HG02642 (cell line): ENCODE measurements around the gene ZBTB40.

ENCODE experiments used
- ATAC-seq: cut with Tn5 transposase; IDR thresholded peaks from one replicate; pipeline ENCODE4 v1.9.1; 2021; ENCODE audit warnings: mild to moderate bottlenecking; ENCODE audit not compliant: unreplicated experiment, poor library complexity

The ZBTB40 gene

DNA sequence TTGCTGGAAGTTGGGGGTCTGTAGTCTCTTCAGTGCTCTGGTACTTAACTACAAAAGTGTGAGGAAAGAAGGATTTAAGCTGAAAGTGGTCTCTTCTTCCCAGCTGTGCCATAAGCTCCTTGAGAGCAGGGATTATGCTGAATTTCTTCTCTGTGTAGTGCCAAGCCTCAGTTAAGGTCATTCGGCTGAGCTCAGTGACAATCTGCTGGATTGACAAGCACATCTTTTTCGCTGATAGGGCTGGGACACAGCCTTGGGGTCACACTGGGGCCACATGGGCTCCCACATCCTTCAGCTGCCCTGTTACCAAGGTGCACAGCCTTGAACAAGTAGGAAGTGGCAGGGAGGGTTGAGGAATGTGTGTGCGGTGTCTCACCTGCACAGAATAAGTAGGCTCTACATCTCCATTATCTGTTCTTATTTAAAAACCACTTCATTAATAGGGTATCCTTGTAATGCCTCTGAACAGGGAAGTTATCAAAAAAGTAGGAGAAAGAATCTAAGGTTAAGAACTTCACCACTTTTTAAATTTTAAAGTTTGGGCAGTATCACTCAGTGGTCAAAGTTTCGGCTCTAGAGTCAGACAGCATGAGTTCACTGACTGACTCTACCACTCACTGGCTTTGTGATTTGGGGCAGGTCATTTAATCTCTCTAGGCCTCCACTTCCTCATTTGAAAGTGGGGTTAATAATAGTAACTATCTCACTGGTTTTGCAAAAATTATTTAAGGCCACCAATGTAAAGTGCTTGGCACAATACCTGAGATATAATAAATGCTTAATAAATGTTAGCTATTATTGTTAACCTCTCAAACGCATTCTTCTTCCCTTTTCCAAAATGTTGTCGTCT lies 10.3 kb downstream of the ZBTB40 start:
- no peak for ATAC-seq

DNA sequence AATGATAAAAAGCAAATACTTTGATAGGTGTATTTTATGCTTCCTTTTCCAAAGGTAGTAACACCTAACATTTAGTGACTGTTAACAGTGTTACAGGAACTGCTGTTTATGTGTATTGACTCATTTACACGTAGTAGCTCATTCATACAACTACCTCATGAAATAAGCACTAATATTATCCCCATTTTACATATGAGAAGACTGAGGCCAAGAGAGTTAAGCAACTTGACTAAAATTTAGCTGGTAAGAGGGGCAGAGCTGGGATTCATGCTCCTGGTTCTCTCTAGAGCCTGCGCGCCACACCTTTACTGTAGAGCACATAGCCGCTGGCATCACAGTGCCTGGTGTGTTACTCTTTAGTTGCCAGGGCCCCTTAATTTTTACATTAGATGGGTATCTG lies 11.3 kb downstream of the ZBTB40 start:
- no peak for ATAC-seq

DNA sequence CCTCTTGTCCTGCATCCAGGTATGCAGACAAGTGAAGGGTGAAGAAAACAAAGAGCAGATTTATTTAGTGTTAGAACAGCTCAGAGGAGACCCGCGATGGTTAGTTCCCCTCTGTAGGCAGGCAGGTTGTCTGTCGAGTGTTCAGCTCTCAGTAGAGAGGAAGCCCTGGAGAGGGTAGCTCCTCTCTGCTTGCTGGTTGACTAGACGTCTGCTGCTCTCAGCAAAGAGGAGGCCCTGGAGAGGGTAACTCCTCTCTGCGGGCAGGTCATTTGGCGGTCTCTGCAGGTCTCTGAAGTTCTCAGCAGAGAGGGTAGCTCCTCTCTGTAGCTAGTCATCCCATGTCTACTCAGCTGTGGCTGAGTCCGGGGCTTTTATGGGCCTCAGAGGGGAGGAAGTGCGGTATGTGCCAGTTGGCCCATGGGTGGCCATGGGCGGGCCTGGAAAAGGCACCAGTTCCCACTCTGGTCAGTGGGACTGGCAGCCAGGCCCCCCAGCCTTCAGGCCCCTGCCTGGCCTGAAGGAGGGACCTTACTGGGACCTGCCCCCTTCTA lies 13.4 kb downstream of the ZBTB40 start:
- ATAC-seq = no peak

DNA sequence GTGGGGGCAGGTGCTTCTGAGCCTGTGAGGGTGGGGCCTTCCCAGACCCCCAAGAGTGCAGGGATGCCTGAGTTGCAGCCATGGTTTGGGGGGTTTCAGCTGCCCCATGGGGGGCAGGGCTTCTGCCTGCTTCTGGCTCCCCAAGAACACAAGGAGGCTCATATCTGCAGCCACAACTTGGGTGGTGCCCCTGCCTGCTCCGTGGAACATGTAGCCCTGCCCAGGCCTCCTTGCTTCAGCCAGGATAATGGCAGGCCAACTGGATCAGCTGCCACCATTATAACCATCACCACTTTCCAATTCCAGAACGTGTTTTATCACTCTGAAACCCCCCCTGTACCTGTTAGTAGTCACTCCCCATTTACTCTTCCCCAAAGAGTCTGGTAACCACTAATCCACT lies 14.0 kb downstream of the ZBTB40 start:
- no peak for ATAC-seq

DNA sequence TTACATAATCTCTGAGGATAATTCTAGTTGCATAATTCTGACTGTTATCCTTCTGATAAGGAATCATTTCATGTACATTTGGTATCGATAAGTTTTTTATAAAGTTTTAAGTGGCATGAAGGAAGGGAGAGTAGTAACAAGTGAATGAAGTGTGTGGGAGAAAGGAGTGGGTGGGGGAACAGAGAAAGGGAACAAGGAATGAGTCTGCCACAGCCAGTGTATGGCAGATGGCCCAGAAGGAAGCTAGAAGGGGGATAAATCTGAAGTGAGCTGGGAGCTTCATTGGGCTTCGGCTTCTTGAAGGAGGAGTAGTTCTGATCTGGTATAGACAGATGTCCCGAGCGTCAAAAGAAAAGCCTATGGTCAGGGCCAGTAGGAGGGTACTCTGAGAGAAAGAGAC lies 18.6 kb downstream of the ZBTB40 start:
- no peak for ATAC-seq

DNA sequence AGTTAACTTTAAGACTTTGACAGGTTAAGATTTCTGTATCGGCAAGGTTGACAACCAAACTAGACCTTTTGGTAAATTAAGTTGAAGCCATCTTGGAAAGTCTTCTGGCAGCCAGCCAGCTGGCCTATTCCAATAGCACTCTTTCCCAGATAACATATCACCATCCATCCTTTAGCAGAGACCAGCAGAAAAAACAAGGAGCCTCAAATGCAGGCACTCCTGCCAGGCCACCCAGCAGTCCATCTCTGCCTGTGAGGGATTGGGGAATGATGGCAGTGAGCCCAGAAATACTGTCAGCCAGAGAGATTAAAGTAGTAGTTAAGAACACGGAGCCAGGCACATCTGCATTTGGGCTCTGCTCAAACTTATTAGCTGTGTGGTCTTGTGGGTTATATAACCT lies 19.4 kb downstream of the ZBTB40 start:
- ATAC-seq = no peak

DNA sequence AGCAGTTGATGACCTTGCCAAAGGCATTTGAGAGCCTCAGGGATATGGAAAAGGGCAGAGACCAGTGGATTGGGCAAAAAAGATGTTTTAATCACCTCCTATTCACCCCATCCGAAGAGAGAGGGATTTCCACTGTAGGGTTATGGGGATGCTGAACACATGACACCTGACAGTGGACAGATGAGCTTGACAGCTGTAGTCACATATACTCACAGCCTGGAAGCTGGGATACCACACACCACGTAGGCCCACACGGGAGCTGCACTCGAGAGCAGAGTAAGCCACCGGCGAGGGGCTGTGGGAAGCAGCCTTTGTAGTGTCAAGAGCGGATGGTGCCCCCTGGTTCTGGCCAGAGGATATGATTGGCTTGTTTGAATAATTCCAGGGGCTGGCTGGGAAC lies 20.0 kb downstream of the ZBTB40 start:
- ATAC-seq = no peak

DNA sequence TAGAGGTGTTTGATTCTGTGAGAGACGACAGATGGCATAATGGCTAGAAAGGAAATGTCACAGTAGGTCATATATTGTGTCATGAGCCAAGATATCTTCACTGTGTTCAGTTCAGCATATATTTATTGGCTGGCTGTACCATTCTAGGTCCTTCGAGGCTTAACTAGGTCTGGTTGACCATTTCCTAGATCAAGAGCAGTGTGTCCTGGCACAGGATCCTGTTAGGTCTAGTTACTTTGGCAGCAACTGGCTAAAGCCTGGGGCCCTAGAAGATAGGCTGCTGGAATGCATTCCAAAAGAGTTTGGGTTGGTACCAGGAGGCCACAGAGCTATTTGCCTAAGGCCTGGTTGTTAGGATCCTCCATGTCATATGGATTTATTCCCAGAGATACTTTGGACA lies 20.9 kb downstream of the ZBTB40 start:
- no peak for ATAC-seq

DNA sequence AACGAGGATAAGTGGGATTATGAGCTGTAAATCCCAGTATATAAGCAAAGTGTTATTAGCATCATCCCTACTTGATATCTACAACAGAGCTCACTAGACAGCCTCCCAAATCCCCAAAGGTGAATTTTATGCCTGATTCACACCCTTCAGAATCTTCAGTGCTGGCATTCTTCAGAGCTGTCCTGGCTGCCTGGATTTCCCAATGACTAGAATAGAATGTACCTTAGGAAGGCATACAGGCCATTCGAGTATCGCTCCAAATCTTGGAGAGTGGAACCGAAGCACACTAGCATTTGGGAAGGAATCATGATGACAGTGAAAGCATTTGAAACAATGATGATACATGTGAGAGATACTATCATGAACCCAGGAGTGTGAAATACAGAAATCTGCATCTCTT lies 22.3 kb downstream of the ZBTB40 start:
- no peak for ATAC-seq

DNA sequence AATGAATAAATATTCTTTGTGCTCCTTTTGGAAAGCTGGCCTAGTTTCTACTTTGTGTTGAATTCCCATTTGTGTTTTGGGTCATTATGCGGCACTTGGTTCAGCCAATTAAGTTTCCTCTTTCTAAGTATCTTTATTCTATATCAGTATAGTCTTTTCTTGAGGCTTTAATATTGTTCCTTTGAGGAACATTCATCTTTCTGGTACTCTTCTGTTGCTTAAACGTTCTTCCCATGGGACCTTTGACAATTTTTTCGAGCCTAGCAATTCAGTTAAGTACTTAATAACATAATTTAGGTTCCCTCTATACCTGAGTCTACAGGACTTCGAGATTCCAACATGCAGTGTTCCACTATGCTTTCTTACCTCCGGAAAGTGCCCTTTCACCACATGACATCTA lies 24.9 kb downstream of the ZBTB40 start:
- ATAC-seq = no peak

DNA sequence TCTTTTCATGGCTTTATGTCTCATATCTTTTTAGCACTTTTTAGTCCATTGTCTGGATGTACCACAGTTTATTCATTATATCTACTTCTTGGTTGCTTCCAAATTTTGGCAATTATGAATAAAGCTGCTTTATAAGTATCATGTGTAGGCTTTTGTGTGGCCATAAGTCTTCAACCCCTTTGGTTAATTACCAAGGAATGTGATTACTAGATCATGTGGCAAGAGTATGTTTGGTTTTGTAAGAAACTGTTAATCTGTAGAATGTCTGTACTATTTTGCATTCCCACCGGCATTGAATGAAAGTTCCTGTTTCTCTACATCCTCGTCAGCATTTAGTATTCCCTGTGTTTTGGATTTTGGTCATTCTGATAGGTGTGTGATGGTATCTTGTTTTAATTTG lies 31.5 kb downstream of the ZBTB40 start:
- no peak for ATAC-seq

DNA sequence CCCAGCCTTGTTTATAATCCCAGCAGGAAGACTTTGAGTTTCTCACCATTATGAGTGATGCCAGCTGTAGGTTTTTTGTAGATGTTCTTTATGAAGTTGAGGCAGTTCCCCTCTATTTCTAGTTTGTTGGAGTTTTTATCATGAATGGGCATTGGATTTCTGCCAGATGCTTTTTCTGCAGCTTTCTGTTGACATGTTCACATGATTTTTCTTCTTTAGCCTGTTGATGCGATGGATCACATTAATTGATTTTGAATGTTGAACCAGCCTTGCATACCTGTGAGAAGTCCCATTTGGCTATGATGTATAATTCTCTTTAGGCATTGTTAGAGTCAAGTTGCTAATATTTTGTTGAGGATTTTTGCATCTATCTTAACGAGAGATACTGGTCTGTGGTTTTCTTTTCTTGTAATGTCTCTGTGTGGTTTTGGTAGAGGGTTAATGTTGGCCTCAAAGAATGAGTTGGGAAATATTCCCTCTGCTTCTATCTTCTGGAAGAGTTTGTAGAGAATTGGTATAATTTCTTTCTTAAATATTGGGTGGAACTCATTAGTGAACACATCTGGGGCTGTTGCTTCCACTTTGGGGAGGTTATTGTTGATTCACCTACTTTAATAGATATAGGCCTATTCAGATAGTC lies 33.2 kb downstream of the ZBTB40 start:
- ATAC-seq = no peak

DNA sequence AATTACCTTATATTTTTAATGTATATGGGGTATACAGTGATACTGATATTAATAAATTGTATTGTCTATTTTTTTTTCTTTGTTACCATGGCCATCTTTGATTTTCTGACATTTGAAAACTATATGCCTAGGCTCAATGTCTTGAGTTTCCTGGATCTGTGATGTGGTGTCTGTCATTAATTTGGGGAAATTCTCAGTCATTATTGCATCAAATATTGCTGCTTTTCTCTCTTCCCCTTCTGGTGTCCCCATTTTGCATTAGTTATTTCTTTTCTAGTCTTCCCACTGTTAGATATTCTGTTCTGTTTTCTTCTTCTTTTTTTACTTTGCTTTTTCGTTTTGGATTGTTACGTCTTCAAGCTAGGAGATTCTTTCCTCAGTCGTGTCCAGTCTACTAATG lies 33.8 kb downstream of the ZBTB40 start:
- no peak for ATAC-seq

DNA sequence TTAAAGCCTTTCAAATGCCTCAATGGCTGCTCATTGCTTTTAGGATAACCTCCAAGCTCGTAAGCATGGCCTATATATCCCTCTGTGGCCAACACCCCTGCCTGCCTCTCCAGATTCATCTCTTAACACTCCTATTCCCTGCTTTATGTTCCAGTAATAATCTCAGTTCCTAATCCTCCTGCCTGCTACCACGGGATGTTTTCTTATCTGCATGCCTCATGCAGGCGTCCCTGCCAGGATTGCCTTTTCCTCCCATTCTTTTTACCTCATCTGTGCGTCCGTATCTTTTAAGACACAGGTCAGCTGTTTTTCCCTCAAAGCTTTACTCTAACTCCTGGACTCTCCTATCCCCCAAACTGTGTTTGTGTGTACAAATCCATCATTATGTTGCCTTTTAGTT lies 36.1 kb downstream of the ZBTB40 start:
- ATAC-seq = no peak

DNA sequence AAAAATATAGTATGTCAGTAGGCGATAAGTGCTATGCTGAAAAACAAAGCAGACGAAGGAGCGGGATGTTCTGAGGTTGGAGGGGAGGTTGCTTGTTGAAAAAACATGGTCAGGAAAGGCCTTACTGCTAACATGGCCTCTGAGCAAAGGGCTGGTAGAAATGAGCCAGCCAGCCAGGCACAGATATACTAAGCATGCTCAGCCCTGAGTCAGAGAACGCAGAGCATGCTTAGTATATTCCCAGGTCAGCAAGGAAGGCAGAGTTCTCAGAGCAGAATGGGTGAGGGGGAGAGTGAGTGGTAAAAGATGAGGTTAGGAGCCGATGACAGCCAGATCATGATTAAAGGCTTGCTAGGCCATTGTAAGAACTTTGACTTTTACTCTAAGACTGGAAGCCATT lies 36.7 kb downstream of the ZBTB40 start:
- no peak for ATAC-seq

DNA sequence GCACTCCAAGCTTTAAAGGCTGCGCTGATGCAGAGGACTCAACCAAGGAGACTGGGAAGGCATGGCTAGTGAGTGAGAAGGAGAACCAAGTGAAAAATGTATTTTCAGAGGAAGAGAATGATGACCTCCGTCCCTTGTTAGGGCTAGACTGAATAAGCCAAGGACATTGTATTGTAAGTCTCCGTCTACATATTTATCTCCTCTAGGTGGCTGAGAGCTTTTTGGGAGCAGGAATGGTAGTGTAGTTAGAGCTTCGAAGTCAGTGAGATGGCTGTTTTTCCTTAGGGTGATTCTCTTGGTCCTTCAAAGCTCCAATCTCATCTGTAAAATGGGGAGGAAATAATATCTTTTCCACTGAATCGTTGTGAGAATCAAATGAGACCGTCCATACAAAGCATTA lies 37.6 kb downstream of the ZBTB40 start:
- ATAC-seq = no peak

DNA sequence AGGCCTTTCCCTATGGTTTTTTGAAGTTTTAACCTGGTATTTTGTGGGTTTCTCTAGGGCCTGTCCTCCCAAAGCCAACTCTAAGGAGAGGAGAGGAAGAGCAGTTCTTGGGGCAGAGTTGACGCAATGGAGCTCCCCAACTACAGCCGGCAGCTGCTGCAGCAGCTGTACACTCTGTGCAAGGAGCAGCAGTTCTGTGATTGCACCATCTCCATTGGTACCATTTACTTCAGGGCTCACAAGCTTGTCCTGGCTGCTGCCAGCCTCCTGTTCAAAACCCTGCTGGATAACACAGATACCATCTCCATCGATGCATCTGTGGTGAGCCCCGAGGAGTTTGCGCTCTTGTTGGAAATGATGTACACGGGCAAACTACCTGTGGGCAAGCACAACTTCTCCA lies 38.2 kb downstream of the ZBTB40 start:
- no peak for ATAC-seq

DNA sequence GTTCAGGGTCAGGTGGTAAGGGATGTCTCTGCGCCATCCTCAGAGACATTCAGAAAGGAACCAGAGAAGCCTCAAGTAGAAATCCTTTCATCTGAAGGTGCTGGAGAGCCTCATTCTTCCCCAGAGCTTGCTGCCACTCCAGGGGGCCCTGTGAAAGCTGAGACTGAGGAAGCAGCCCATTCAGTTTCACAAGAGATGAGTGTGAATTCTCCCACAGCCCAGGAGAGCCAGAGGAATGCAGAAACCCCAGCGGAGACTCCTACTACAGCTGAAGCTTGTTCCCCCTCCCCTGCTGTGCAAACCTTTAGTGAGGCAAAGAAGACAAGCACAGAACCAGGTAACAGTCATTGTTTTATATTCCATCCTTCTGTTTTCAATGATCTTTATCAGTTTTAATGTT lies 38.7 kb downstream of the ZBTB40 start:
- no peak for ATAC-seq

DNA sequence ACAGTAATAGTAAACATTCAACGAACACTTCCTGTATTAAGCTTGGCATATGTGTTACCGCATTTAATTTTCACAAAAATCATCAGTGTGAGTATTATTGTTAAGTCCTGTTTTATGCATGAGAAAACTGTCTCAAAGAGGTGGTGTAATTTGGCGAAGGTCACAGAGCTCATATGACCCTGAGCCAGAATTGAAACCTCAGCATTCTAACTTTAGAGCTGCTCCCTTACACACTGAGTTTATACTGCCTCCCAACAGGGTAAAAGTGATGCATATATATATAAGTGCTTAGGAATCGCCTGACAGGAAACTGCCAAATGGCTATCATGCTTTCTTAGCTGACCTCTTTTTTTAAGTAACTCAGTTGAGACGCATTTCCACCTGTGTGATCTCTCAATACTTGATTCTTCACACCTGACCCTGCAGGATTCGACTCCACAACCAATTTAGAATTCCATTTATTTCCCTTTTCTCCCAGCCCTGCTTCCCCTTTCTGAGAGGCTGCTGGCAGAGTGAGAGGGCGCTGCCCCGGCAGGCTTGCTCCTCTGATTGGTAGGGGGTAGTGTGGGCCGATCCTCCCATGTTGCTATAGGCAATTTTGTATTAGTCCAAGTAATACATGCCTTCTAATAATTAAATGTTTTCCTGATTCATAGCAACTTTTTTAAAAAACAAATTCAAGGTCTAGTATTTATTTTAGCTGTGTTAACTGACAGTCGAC lies 40.5 kb downstream of the ZBTB40 start:
- no peak for ATAC-seq

DNA sequence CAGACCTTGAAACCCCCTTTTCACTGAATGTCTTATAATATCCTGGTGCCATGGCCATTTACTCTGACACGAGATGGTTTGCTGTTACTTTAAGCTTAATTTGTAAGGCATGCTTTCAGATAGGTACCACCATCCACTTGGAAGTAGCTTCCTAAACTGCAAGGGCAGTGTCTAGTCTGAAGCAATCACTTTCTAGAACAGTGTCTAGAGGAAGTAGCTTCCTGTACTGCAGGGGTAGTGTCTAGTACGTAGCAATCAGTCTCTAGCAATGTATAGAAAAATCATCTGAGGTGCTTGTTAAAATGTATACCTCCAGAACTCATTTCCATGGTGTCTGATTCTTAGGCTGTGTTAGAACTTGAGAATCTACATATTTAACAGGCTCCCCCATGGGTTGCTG lies 42.5 kb downstream of the ZBTB40 start:
- ATAC-seq = no peak

DNA sequence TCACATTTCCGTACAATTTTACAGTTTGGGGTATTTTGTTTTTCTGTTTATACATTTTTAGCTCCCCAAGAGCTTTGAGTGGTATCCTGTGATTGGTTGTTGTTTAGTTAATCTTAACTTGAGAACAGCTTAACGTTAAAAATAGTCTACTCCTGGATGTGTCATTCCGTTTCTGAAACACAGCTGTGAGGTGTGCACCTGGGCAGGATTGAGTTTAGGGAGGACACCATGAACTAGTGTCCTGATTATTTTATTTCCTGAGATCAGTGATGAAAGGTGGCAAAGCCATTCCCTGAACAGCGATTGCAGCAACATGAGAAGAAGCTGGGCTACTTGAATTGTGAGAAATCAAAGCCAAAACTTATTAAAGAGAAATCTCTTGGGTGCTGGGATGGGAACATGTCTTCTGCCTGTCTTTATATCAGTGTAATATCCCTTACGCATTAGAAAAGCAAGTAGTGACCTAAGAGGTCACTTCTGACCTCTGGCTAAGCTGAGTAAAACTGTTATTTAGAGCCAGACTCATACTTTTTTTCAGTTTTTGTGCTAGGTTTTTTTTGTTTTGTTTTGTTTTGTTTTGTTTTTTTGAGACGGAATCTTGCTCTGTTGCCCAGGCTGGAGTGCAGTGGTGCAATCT lies 43.4 kb downstream of the ZBTB40 start:
- ATAC-seq = no peak
